ENCODE results near the gene RYK.

The RYK gene

DNA sequence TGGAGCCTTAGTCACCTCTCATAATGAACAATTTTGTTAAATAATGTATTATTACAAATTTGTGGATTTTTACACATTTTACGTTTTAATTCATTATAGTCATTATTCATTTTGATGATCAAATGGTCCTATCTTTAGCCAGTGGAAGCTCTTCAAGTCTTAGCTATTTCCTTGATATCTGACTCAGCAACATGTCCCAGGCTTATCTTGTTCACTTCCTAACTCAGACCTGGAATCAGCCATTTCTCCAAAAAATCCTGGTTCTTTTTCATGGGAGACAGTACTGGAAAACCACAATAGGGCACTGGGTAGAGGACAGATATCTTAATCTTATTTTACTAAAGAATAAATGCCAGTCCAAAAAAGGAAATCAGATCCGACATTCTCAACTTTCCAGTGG, 56.4 kb downstream of the RYK start:
- no peak overlapping the region for H3K27ac ChIP-seq (ENCODE audit: extremely low read depth, low read depth, low read length)
- CTCF ChIA-PET, result interaction anchor here (1.7 kb wide), 1 partner anchor 18 kb away, joined by 7 read pairs; no protein-coding TSS in a partner anchor
- H3K9me3 ChIP-seq (ENCODE audit: control insufficient read depth, insufficient read depth, low read depth, low read length), result no peaks in the 10 kb centered on the region
- H3K36me3 ChIP-seq (ENCODE audit: control insufficient read depth in 2 of 2, insufficient read depth in 1 of 2, low read length in 2 of 2), result peaks cover 0 to 47% of the 10 kb centered on the region in 2 experiments; a peak in 1 of 3 replicates
- TF ChIP-seq, protein P1, sequence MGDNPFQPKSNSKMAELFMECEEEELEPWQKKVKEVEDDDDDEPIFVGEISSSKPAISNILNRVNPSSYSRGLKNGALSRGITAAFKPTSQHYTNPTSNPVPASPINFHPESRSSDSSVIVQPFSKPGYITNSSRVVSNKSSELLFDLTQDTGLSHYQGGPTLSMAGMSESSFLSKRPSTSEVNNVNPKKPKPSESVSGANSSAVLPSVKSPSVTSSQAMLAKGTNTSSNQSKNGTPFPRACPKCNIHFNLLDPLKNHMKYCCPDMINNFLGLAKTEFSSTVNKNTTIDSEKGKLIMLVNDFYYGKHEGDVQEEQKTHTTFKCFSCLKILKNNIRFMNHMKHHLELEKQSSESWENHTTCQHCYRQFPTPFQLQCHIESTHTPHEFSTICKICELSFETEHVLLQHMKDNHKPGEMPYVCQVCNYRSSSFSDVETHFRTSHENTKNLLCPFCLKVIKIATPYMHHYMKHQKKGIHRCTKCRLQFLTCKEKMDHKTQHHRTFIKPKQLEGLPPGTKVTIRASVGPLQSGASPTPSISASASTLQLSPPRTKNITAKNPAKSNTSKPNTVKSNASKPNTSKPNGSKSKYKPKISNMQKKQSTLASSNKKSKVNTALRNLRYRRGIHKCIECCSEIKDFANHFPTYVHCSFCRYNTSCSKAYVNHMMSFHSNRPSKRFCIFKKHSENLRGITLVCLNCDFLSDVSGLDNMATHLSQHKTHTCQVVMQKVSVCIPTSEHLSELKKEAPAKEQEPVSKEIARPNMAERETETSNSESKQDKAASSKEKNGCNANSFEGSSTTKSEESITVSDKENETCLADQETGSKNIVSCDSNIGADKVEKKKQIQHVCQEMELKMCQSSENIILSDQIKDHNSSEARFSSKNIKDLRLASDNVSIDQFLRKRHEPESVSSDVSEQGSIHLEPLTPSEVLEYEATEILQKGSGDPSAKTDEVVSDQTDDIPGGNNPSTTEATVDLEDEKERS (tag by site-specific recombination; IDR thresholded peaks at IDR 0.05), result no peak
- no peak for TF ChIP-seq ZNF707 (tag by site-specific recombination; IDR thresholded peaks at IDR 0.05)
- no peak for TF ChIP-seq ZNF112 (tag by site-specific recombination; IDR thresholded peaks at IDR 0.05)
- no peak for TF ChIP-seq ZNF571 (tag by site-specific recombination; IDR thresholded peaks at IDR 0.05)
- POLR2A ChIA-PET, result no interaction called here
- H3K4me3 ChIP-seq (ENCODE audit: low read depth, low read length), result no peak overlapping the region
- no peaks in the 10 kb centered on the region for H3K4me1 ChIP-seq (ENCODE audit: control insufficient read depth, insufficient read depth, low read length)

DNA sequence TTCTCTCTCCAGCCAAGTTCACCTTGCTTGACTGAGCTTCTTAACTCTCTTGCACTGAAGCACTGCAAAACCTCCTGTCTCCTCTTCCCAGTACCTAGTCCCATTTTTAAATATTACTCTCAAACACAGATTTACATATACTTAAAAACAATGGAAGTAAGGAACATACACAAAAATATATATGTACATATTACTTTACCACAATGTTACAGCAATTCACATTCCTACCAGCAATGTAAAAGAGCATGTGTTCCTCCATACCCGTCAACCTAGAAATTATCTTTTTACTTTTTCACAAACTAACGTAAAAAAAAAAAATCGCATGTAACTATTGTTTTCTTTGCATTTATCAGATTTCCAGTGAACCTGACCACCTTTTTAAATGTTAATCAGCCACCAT, 60.4 kb downstream of the RYK start:
- POLR2A ChIA-PET, result no interaction called here
- H3K4me1 ChIP-seq (ENCODE audit: control insufficient read depth, insufficient read depth, low read length), result no peaks in the 10 kb centered on the region
- CTCF ChIA-PET, result interaction anchor here (0.6 to 1.5 kb wide), 2 partner anchors 22 to 267 kb away, joined by 3 to 6 read pairs; no protein-coding TSS in a partner anchor
- H3K4me3 ChIP-seq (ENCODE audit: low read depth, low read length), result no peak overlapping the region
- no peak overlapping the region for H3K27ac ChIP-seq (ENCODE audit: extremely low read depth, low read depth, low read length)
- no peak for TF ChIP-seq KLF10 (tag by site-specific recombination; IDR thresholded peaks at IDR 0.05)
- no peak for TF ChIP-seq ZNF248 (tag by site-specific recombination; IDR thresholded peaks at IDR 0.05)
- TF ChIP-seq ZNF701 (tag by site-specific recombination; IDR thresholded peaks at IDR 0.05), result no peak
- TF ChIP-seq GLIS1 (tag by site-specific recombination; IDR thresholded peaks at IDR 0.05), result no peak
- TF ChIP-seq ZNF571 (tag by site-specific recombination; IDR thresholded peaks at IDR 0.05), result no peak
- H3K9me3 ChIP-seq (ENCODE audit: control insufficient read depth, insufficient read depth, low read depth, low read length), result no peaks in the 10 kb centered on the region
- peaks cover 0 to 32% of the 10 kb centered on the region in 2 experiments; a peak in 2 of 3 replicates for H3K36me3 ChIP-seq (ENCODE audit: control insufficient read depth in 2 of 2, insufficient read depth in 1 of 2, low read length in 2 of 2)

DNA sequence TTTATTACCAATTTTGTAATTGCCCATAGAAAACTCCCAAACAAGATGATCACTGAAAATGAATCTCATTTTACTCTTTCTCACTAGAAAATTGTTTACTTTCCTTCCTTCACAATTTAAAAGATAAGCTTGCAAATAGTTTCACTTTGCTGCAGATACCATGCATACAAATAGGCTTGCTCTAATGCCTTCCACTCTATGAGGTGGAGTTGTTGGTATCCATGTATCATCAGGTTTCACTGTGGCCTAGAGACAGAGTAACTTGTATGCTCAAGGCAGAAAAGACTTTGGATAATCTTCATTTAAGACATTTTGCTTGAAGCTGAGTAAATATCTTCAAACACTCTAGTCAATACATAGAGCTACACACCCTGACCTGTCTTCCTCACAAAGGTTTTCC, 60.8 kb downstream of the RYK start:
- ChIA-PET POLR2A (no interaction called here), CTCF (interaction anchor here (0.6 to 1.5 kb wide), 2 partner anchors 23 to 267 kb away, joined by 3 to 6 read pairs; no protein-coding TSS in a partner anchor)
- H3K9me3 ChIP-seq (ENCODE audit: control insufficient read depth, insufficient read depth, low read depth, low read length), result no peaks in the 10 kb centered on the region
- no peak overlapping the region for H3K4me3 ChIP-seq (ENCODE audit: low read depth, low read length)
- no peaks in the 10 kb centered on the region for H3K4me1 ChIP-seq (ENCODE audit: control insufficient read depth, insufficient read depth, low read length)
- H3K36me3 ChIP-seq (ENCODE audit: control insufficient read depth in 2 of 2, insufficient read depth in 1 of 2, low read length in 2 of 2), result peaks cover 0 to 30% of the 10 kb centered on the region in 2 experiments; a peak in 2 of 3 replicates
- no peak overlapping the region for H3K27ac ChIP-seq (ENCODE audit: extremely low read depth, low read depth, low read length)
- TF ChIP-seq ZNF514 (tag by site-specific recombination; IDR thresholded peaks at IDR 0.05) (no peak), ZNF350 (tag by site-specific recombination; IDR thresholded peaks at IDR 0.05) (no peak), ZNF555 (tag by site-specific recombination; conservative IDR thresholded peaks at IDR 0.05) (no peak), GFI1B (tag by site-specific recombination; IDR thresholded peaks at IDR 0.05) (no peak), TCF7L2 (IDR thresholded peaks at IDR 0.05; ENCODE audit: borderline replicate concordance, low read depth, low read length) (no peak), ZNF221 (tag by site-specific recombination; IDR thresholded peaks at IDR 0.05; ENCODE audit: borderline replicate concordance) (no peak), ZNF701 (tag by site-specific recombination; IDR thresholded peaks at IDR 0.05) (no peak), ZNF174 (tag by site-specific recombination; IDR thresholded peaks at IDR 0.05) (no peak), ZNF707 (tag by site-specific recombination; IDR thresholded peaks at IDR 0.05) (no peak), ZNF571 (tag by site-specific recombination; IDR thresholded peaks at IDR 0.05) (no peak), SP7 (tag by site-specific recombination; IDR thresholded peaks at IDR 0.05) (no peak), HOXC10 (CRISPR knock-in tag; IDR thresholded peaks at IDR 0.05) (no peak), ZNF132 (tag by site-specific recombination; IDR thresholded peaks at IDR 0.05; ENCODE audit: borderline replicate concordance) (no peak), SCRT1 (tag by site-specific recombination; IDR thresholded peaks at IDR 0.05; ENCODE audit: borderline replicate concordance) (no peak)
- TF ChIP-seq, protein P2, sequence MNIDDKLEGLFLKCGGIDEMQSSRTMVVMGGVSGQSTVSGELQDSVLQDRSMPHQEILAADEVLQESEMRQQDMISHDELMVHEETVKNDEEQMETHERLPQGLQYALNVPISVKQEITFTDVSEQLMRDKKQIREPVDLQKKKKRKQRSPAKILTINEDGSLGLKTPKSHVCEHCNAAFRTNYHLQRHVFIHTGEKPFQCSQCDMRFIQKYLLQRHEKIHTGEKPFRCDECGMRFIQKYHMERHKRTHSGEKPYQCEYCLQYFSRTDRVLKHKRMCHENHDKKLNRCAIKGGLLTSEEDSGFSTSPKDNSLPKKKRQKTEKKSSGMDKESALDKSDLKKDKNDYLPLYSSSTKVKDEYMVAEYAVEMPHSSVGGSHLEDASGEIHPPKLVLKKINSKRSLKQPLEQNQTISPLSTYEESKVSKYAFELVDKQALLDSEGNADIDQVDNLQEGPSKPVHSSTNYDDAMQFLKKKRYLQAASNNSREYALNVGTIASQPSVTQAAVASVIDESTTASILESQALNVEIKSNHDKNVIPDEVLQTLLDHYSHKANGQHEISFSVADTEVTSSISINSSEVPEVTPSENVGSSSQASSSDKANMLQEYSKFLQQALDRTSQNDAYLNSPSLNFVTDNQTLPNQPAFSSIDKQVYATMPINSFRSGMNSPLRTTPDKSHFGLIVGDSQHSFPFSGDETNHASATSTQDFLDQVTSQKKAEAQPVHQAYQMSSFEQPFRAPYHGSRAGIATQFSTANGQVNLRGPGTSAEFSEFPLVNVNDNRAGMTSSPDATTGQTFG (tag by site-specific recombination; IDR thresholded peaks at IDR 0.05; ENCODE audit: borderline replicate concordance), result no peak
- TF ChIP-seq, protein P3, sequence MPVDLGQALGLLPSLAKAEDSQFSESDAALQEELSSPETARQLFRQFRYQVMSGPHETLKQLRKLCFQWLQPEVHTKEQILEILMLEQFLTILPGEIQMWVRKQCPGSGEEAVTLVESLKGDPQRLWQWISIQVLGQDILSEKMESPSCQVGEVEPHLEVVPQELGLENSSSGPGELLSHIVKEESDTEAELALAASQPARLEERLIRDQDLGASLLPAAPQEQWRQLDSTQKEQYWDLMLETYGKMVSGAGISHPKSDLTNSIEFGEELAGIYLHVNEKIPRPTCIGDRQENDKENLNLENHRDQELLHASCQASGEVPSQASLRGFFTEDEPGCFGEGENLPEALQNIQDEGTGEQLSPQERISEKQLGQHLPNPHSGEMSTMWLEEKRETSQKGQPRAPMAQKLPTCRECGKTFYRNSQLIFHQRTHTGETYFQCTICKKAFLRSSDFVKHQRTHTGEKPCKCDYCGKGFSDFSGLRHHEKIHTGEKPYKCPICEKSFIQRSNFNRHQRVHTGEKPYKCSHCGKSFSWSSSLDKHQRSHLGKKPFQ (tag by site-specific recombination; IDR thresholded peaks at IDR 0.05), result no peak
- TF ChIP-seq, protein P4, sequence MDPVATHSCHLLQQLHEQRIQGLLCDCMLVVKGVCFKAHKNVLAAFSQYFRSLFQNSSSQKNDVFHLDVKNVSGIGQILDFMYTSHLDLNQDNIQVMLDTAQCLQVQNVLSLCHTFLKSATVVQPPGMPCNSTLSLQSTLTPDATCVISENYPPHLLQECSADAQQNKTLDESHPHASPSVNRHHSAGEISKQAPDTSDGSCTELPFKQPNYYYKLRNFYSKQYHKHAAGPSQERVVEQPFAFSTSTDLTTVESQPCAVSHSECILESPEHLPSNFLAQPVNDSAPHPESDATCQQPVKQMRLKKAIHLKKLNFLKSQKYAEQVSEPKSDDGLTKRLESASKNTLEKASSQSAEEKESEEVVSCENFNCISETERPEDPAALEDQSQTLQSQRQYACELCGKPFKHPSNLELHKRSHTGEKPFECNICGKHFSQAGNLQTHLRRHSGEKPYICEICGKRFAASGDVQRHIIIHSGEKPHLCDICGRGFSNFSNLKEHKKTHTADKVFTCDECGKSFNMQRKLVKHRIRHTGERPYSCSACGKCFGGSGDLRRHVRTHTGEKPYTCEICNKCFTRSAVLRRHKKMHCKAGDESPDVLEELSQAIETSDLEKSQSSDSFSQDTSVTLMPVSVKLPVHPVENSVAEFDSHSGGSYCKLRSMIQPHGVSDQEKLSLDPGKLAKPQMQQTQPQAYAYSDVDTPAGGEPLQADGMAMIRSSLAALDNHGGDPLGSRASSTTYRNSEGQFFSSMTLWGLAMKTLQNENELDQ (tag by site-specific recombination; IDR thresholded peaks at IDR 0.05; ENCODE audit: low read depth), result no peak

Measured in HEK293 (cell line).